AG04450 (cell line): Measurements from ENCODE around the gene IGSF22. TPM values are rescaled to one million over a fixed set of nuclear protein-coding genes. Genes with fewer than 3 reads are reported as not detected.
"Not testable (repeated sequence)": the region's sequence is repeated elsewhere in the genome, so short reads cannot be mapped to it uniquely, and the experiment has no call there.

Experiments
- CTCF ChIA-PET: fragments of 300-600, 350-600 bp; formaldehyde crosslinking; extraction: SDS; loops from one replicate; lab custom pipeline; 2022; ENCODE audit warnings: antibody characterized with exemption, inconsistent platforms; lab: Charles Lee
- POLR2A ChIA-PET: fragments of 350-600 bp; formaldehyde crosslinking; extraction: SDS; loops from one replicate; lab custom pipeline; 2021; ENCODE audit warnings: antibody characterized with exemption, inconsistent platforms; lab: Yijun Ruan, JAX
- DNase-seq: peaks from one replicate; pipeline ENCODE4 v3.0.0-alpha.2; 2011; ENCODE audit warnings: low read depth, low spot score
- H3K27ac ChIP-seq: one replicate; pipeline ENCODE4 v1.5.1; 2012; ENCODE audit warnings: low read depth, low read length, control low read depth
- H3K27me3 ChIP-seq: one replicate; pipeline ENCODE4 v1.6.0; 2012; ENCODE audit warnings: low read length; ENCODE audit not compliant: control insufficient read depth, insufficient read depth
- H3K4me3 ChIP-seq: 2 replicates; pipeline ENCODE4 v1.5.1; 2011; ENCODE audit warnings: mild to moderate bottlenecking, low read depth, low read length, control low read depth
- H3K9me3 ChIP-seq: 2 replicates; pipeline ENCODE4 v1.5.1; 2012; ENCODE audit warnings: low read length; ENCODE audit not compliant: control insufficient read depth, insufficient read depth
- polyA plus RNA-seq: library from polyadenylated mRNA; depleted of rRNA; stranded (reverse); fragments of >200 nt; gene quantifications from 2 replicates; pipeline ENCODE4 v1.2.3, GENCODE V29; 2011
- TF ChIP-seq, protein P1 (sequence below): IDR thresholded peaks from 2 replicates; pipeline ENCODE4 v1.5.1; 2011; ENCODE audit warnings: low read depth, low read length, control low read depth, inconsistent platforms

IGSF22 gene
- polyA plus RNA-seq, 1 experiment = not detected

DNA sequence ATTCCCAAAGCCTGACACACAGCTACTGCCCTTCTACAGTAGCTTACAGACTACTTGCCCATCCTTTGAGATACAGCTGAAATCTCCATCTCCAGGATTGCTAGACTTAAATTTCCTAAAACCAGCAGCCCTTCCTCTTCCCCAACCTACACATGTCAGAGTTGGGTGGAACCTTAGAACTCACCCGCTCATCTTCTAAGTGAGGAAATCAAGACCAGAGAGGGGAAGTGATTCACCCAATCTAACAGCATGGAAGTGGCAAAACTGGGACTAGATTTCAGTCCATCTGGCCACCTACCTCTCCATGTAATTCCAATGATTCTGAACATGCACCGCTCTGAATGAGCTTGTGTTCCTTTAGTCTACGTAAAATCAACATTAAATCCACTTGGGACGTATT is 28.4 kb downstream of the IGSF22 start:
- POLR2A ChIA-PET = no interaction called here
- TF ChIP-seq, protein P1, sequence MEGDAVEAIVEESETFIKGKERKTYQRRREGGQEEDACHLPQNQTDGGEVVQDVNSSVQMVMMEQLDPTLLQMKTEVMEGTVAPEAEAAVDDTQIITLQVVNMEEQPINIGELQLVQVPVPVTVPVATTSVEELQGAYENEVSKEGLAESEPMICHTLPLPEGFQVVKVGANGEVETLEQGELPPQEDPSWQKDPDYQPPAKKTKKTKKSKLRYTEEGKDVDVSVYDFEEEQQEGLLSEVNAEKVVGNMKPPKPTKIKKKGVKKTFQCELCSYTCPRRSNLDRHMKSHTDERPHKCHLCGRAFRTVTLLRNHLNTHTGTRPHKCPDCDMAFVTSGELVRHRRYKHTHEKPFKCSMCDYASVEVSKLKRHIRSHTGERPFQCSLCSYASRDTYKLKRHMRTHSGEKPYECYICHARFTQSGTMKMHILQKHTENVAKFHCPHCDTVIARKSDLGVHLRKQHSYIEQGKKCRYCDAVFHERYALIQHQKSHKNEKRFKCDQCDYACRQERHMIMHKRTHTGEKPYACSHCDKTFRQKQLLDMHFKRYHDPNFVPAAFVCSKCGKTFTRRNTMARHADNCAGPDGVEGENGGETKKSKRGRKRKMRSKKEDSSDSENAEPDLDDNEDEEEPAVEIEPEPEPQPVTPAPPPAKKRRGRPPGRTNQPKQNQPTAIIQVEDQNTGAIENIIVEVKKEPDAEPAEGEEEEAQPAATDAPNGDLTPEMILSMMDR = no peak
- no peak overlapping the region for H3K27ac ChIP-seq
- CTCF ChIA-PET = no interaction called here
- peaks cover 16% of the 10 kb centered on the region for H3K27me3 ChIP-seq
- no peaks in the 10 kb centered on the region; the same call in 1 of the 2 replicates for H3K9me3 ChIP-seq
- H3K4me3 ChIP-seq = no peak overlapping the region
- DNase-seq = no peak

DNA sequence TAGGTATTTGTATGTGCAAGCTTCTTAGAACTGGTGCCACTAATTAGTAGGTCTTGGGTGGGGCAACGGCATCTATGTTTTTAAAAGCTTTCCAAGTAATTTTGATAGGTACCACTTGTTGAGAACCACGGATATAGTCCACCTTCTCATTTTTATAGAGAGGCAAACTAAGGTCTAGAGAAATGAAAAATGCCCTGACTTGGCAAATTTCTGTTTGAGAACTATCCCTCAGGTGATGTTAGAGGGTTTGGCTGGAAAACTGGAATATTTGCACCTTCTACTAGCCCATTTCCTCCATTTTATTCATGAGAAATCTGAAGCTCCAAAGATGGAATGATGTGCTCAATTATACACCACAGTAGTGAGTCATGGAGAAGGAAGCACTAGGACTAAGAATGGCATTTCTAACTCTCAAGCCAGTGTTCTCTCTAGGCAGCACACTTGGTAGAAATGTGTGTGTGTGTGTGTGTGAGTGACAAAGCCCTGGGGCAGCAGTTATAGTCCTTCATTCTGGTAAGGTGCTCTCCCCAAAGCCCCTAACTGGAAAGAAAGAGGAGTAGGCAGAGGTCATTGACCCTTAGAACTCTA is 29.3 kb downstream of the IGSF22 start:
- no peak overlapping the region for H3K27ac ChIP-seq
- ChIA-PET POLR2A (no interaction called here), CTCF (interaction anchor here (1.2 kb wide), 1 partner anchor 31 kb away, joined by 4 read pairs; no protein-coding TSS in a partner anchor)
- no peak overlapping the region for H3K4me3 ChIP-seq
- TF ChIP-seq, protein P1 = no peak
- H3K27me3 ChIP-seq = peaks cover 16% of the 10 kb centered on the region
- H3K9me3 ChIP-seq = no peaks in the 10 kb centered on the region; the same call in 1 of the 2 replicates
- no peak for DNase-seq

DNA sequence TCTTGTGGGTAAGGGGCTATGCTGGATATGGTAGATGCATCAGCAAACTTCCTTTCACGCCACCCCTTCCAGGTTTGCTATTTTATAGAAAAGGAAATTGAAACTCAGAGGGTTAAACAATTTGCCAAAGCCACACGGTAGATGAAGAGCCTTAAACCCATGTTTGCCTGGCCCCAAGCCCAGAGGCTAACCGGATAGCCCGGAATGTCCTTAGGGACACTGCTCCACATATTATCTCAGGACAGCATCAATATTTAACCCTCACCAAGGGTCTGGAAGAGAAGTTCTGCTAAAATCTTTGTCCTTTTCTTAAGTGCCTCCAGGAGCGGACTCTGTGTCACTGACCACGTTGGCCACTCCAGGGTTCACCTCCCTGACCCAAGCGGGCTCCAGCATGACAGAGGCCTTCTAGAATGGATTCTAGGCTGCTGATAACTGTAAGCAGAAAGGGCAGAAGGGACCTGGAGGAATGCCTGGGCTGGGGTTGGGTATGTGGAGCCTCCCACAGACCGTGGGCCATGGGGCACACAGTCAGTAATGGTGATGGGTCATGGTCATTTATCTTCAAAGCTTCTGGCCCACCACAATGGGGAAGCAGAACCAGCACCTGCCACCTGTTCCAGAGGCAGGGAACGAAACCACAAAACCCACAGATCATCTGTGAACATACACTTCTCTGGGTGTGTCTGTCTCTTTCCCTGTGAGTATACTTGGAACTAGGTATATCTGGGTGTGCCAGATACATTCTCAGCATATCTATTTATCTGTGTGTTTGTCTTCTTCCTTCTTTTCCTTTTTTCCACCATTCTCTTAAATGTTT is 32.8 kb downstream of the IGSF22 start:
- H3K9me3 ChIP-seq = no peaks in the 10 kb centered on the region
- POLR2A ChIA-PET = no interaction called here
- CTCF ChIA-PET = no interaction called here

DNA sequence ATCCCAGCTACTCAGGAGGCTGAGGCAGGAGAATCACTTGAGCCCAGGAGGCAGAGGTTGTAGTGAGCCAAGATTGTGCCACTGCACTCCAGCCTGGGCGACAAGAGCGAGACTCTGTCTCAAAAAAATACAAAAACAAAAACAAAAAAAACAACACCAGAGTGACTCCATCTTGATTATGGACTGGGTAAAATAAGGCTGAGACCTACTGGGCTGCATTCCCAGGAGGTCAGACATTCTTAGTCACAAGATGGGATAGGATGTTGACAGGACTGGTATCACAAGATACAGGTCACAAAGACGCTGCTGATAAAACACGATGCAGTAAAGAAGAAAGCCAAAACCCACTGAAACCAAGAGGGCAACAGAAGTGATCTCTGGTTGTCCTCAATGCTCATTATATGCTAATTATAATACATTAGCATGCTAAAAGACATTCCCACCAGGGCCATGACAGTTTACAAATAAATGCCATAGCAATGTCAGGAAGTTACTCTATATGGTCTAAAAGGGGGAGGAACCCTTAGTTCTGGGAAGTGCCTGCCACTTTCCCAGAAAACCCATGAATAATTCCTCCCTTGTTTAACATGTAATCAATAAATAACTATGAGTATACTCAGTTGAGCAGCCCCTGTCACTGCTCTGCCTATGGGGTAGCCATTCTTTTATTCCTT is 34.4 kb downstream of the IGSF22 start:
- H3K9me3 ChIP-seq, DNase-seq, H3K4me3 ChIP-seq, POLR2A ChIA-PET, H3K27ac ChIP-seq, H3K27me3 ChIP-seq: not testable (repeated sequence)
- CTCF ChIA-PET = interaction anchor here (0.8 kb wide), 1 partner anchor 31 kb away, joined by 3 read pairs; no protein-coding TSS in a partner anchor

More for the DNA sequence above, 32.8 kb downstream of the IGSF22 start:
- no peak overlapping the region for H3K27ac ChIP-seq
- H3K27me3 ChIP-seq = peaks cover 7% of the 10 kb centered on the region
- H3K4me3 ChIP-seq = no peak overlapping the region
- TF ChIP-seq, protein P1 = no peak
- no peak for DNase-seq

DNA sequence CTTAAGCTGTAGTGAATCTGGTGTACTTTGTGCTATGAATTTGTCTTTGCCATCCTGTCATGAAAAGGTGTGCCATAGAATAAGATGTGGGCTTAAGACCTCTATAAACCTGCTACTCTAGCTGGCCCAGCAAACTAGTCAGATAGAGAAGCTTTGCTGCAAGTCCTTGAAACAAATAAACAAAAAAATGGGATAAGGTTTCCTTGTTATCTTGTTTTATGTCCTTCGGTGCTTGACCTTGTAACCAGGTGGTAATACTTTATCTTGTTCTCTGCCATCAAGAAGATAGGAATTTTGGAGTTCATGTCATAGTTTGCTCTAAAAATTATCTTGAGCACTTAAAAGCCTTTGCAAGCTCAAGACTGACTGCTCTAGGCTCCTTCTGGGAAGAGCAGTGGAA is 41.7 kb downstream of the IGSF22 start:
- H3K9me3 ChIP-seq = no peaks in the 10 kb centered on the region
- no peak overlapping the region for H3K4me3 ChIP-seq
- POLR2A ChIA-PET = no interaction called here
- H3K27me3 ChIP-seq = peaks cover 5% of the 10 kb centered on the region
- TF ChIP-seq, protein P1 = no peak
- H3K27ac ChIP-seq = no peak overlapping the region
- no peak for DNase-seq
- CTCF ChIA-PET = interaction anchor here (1.5 kb wide), 1 partner anchor 38 kb away, joined by 5 read pairs; no protein-coding TSS in a partner anchor
